K562 (cell line): ENCODE results near the gene TK1. TPM values are rescaled to one million over a fixed set of nuclear protein-coding genes. Genes with fewer than 3 reads are reported as not detected.
A peak's percentile ranks its signal among the peaks of the same experiment; 100 is the strongest.

ENCODE experiments used
- ATAC-seq: fragments of 200-7000 bp; cut with Tn5 transposase; 3 replicates; pipeline ENCODE4 v1.9.1; 2020; ENCODE audit warnings: moderate library complexity
- BruUV-seq: library from RNA; stranded (reverse); fragments of 400-500 nt; replicated peaks from 2 replicates; lab custom pipeline; 2021; lab: Mats Ljungman, UMichigan
- CTCF ChIA-PET: fragments of 300-600 bp; formaldehyde crosslinking; extraction: SDS; loops from one replicate; lab custom pipeline; 2021; ENCODE audit warnings: low intra/inter-chr PET ratio; lab: Yijun Ruan, JAX
- POLR2A ChIA-PET: fragments of 300-600, 350-650 bp; sonication (Branson Sonifier 250); formaldehyde crosslinking; extraction: SDS; loops from one replicate; lab custom pipeline; 2021; ENCODE audit warnings: antibody characterized with exemption, inconsistent platforms; lab: Yijun Ruan, JAX
- DNase-seq, 4 experiments: peaks; one replicate each; pipeline versions ENCODE4 v3.0.0 to v3.0.0-alpha.2; 2011 to 2018; ENCODE audit warnings: low spot score in 3 of 4, mixed read lengths in 3 of 4; ENCODE audit errors: extremely low read depth in 1 of 4
- FAIRE-seq: peaks from 2 replicates; lab custom pipeline; 2011; peaks lifted over from hg19 to GRCh38; lab: Jason Lieb, UNC
- H2AFZ ChIP-seq: 2 replicates; pipeline ENCODE4 v1.6.0; 2011; ENCODE audit warnings: low read depth, low read length, control low read depth, inconsistent platforms
- H3K27ac ChIP-seq: fragments of 200-600 bp; 3 replicates; pipeline ENCODE4 v1.8.0; 2011; ENCODE audit warnings: low read depth, mild to moderate bottlenecking, control low read depth, inconsistent platforms, low read length, moderate library complexity, mixed read lengths; ENCODE audit errors: extremely low read depth
- H3K27me3 ChIP-seq, 2 experiments: fragments of 300-600 bp in 1 of 2; 2 replicates in 1 of 2; 3 replicates in 1 of 2; pipeline versions ENCODE4 v1.6.0 to v1.8.0; 2011; ENCODE audit warnings: inconsistent platforms in 2 of 2, low read length in 2 of 2, mild to moderate bottlenecking in 1 of 2, mixed read lengths in 1 of 2, moderate library complexity in 1 of 2; ENCODE audit not compliant: control insufficient read depth in 2 of 2, insufficient read depth in 2 of 2
- H3K36me3 ChIP-seq: fragments of 300-600 bp; 3 replicates; pipeline ENCODE4 v1.8.0; 2011; ENCODE audit warnings: mild to moderate bottlenecking, low read length, inconsistent platforms; ENCODE audit not compliant: control insufficient read depth, insufficient read depth
- H3K4me1 ChIP-seq, 2 experiments: fragments of 200-600 bp in 1 of 2; replicated peaks in 1 of 2; 2 replicates in 1 of 2; 3 replicates in 1 of 2; pipeline versions ENCODE4 v1.5.1 to v1.8.0; 2011; ENCODE audit warnings: inconsistent platforms in 2 of 2, low read length in 2 of 2, mild to moderate bottlenecking in 1 of 2, mixed read lengths in 1 of 2, moderate library complexity in 1 of 2; ENCODE audit not compliant: control insufficient read depth in 2 of 2, insufficient read depth in 2 of 2
- H3K4me2 ChIP-seq: 2 replicates; pipeline ENCODE4 v1.6.1; 2011; ENCODE audit warnings: low read length, control low read depth, inconsistent platforms, mixed read lengths; ENCODE audit not compliant: insufficient read depth
- H3K4me3 ChIP-seq: fragments of 200-600 bp; sonication (generic), shearing (Covaris generic); 2 replicates; pipeline ENCODE4 v1.5.1; 2016; ENCODE audit warnings: control low read depth, inconsistent platforms
- H3K79me2 ChIP-seq: fragments of 200-600 bp; 3 replicates; pipeline ENCODE4 v1.8.0; 2011; ENCODE audit warnings: low read length, inconsistent platforms; ENCODE audit not compliant: control insufficient read depth, insufficient read depth
- H3K9ac ChIP-seq, 2 experiments: 2 replicates each; pipeline versions ENCODE4 v1.6.0 to v1.6.1; 2011; ENCODE audit warnings: low read depth in 2 of 2, low read length in 2 of 2, control low read depth in 1 of 2, inconsistent platforms in 1 of 2, mild to moderate bottlenecking in 1 of 2, mixed read lengths in 1 of 2; ENCODE audit not compliant: insufficient read depth in 1 of 2
- H3K9me1 ChIP-seq: one replicate; pipeline ENCODE4 v1.6.0; 2011; ENCODE audit warnings: inconsistent platforms, mild to moderate bottlenecking, low read length, moderate library complexity; ENCODE audit not compliant: control insufficient read depth, insufficient read depth
- H3K9me3 ChIP-seq: replicated peaks from 2 replicates; pipeline ENCODE4 v1.5.1; 2011; ENCODE audit warnings: low read depth, low read length, inconsistent platforms; ENCODE audit not compliant: control insufficient read depth, insufficient read depth
- H4K20me1 ChIP-seq: replicated peaks from 2 replicates; pipeline ENCODE4 v1.6.1; 2011; ENCODE audit warnings: low read length, inconsistent platforms, mixed read lengths; ENCODE audit not compliant: control insufficient read depth, insufficient read depth
- CTBP1 ChIP-seq: fragments of 450-650 bp; IDR thresholded peaks from 2 replicates; pipeline ENCODE4 v1.6.1; 2016; ENCODE audit warnings: borderline replicate concordance
- ETV1 ChIP-seq: fragments of 450-650 bp; conservative IDR thresholded peaks from 2 replicates; pipeline ENCODE4 v1.6.1; 2016; ENCODE audit warnings: missing genetic modification characterization, control low read depth, low read depth, missing compliant biosample characterization
- IRF9 ChIP-seq: fragments of 450-650 bp; IDR thresholded peaks from 2 replicates; pipeline ENCODE4 v1.6.1; 2016; ENCODE audit warnings: missing biosample characterization, missing genetic modification characterization
- LCOR ChIP-seq: sonication (generic); formaldehyde crosslinking; IDR thresholded peaks from 2 replicates; pipeline ENCODE4 v1.8.0; 2022; ENCODE audit warnings: mild to moderate bottlenecking, missing genetic modification reagents
- MXD1 ChIP-seq: fragments of 250-450 bp; sonication (Bioruptor Pico); IDR thresholded peaks from 2 replicates; pipeline ENCODE4 v1.8.0; 2021; ENCODE audit warnings: borderline replicate concordance, mild to moderate bottlenecking, moderate library complexity; ENCODE audit not compliant: poor library complexity, severe bottlenecking
- POLR2AphosphoS5 ChIP-seq: IDR thresholded peaks from 2 replicates; pipeline ENCODE4 v1.6.1; 2011; ENCODE audit warnings: mild to moderate bottlenecking, low read depth, low read length, moderate library complexity; ENCODE audit not compliant: control insufficient read depth, insufficient read depth
- RBFOX2 ChIP-seq: fragments of 200-400 bp; formaldehyde crosslinking; IDR thresholded peaks from 2 replicates; pipeline ENCODE4 v1.6.1; 2017; ENCODE audit warnings: low read depth, mild to moderate bottlenecking, low read length, moderate library complexity
- ZNF764 ChIP-seq: fragments of 250-450 bp; sonication (Bioruptor Pico); IDR thresholded peaks from 2 replicates; pipeline ENCODE4 v1.4.0; 2020; ENCODE audit warnings: low read depth, mild to moderate bottlenecking, moderate library complexity
- WGBS: fragments of 100-300 bp; shearing (Covaris generic); methylation state at CpG from one replicate; pipeline ENCODE4 v1.1.6; 2016; ENCODE audit warnings: low coverage, mixed read lengths; ENCODE audit not compliant: insufficient coverage; ENCODE audit errors: missing lambda C conversion rate; 5-methylcytosine and 5-hydroxymethylcytosine counted together
- in situ Hi-C: fragments of 300-500 bp; cut with MboI; formaldehyde crosslinking; loops from 4 replicates; pipeline ENCODE4 v1.15.0; 2018; ENCODE audit warnings: inconsistent platforms, mixed read lengths
- intact Hi-C: fragments of 100-400 bp; cut with micrococcal nuclease; formaldehyde crosslinking; loops from 2 replicates; pipeline ENCODE4 v1.14.2; 2022
- polyA plus RNA-seq, 8 experiments: library from polyadenylated mRNA; depleted of rRNA in 4 of 8; stranded (reverse) in 5 of 8; unstranded in 3 of 8; fragments of >200 nt; fragmentation: Nextera tagmentation in 2 of 8; fragmentation: Illumina TruSeq in 1 of 8; extraction: Ambion mirVana in 2 of 8; extraction: Trizol in 1 of 8; gene quantifications; 2 replicates each; pipeline versions ENCODE4 v1.2.1 to v1.2.3, GENCODE V29; 2011 to 2014; ENCODE audit warnings: inconsistent platforms in 1 of 8, missing spikeins in 1 of 8
- total RNA-seq, 7 experiments: library from RNA; depleted of rRNA in 6 of 7; stranded (reverse); fragments of >200 nt in 6 of 7; fragmentation: Illumina TruSeq in 2 of 7; extraction: Trizol in 2 of 7; gene quantifications; 2 replicates each; pipeline versions ENCODE4 v1.2.1 to v1.2.3, GENCODE V29; 2011 to 2021; ENCODE audit warnings: low replicate concordance in 1 of 7
- TF ChIP-seq, protein P1 (sequence below): sonication (generic); formaldehyde crosslinking; IDR thresholded peaks from 2 replicates; pipeline ENCODE4 v1.8.0; 2022; ENCODE audit warnings: mild to moderate bottlenecking, missing genetic modification reagents

The TK1 gene
- total and polyA plus RNA-seq, 9 of the 15 experiments (the other 6 are each of a cell fraction or from before 2014, with no cell fraction given) = 8.4 to 280 (median 103) TPM

DNA sequence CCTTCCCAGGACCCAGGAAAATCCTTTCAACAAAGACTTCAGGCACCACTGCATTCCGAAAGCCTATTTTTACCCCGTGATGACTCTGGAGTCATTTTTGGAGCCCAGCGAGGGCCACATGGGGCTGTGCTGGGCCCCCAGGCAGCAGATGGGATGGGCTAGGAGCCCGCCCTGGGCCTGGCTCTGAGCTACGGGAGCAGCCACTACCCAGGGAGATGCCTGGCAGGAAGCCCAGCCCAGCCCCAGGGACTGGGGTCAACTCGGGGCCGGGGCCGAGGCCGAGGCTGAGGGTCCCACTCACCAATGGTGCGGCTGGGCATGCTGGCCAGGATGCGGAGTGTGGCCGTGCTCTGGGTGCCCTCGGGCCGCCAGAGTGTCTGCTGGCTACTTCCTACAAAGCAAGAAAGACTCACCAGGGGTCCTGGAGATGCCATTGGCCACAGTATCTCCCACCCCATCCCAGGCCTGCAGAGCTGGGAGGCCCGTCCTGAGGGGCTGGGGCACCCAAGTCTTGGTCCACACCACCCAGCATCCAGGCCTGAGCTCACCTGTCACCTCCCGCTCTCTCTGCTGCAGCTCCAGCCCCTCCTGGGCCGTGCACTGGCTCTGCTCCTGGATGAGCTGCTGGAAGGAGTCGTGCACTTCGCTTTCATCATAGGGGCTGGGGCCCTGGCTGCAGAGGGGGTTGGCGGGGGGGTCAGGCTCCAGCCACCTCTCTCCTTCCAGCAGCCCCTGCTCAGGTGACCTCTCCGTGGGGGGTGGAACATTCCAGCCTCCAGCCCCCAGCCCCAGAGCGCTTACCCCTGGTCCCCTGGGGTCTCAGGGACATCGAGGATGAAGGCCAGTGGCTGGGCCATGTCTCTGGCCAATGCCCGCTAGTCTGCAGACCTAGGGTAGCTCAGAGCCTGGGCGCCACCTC lies 60.6 kb downstream of the TK1 start:
- ATAC-seq (no peak), DNase-seq (peak in 1 of 4 experiments; percentile 10), FAIRE-seq (no peak)
- Histone ChIP-seq H3K9ac (peak overlapping the region; percentile 82 to 95; a peak in 3 of 4 replicates), H3K4me1 (peaks cover 29 to 85% of the 10 kb centered on the region in 2 experiments), H3K4me3 (peak overlapping the region; percentile 98; the same call in 1 of the 2 replicates), H2AFZ (no peak overlapping the region), H3K9me1 (no peaks in the 10 kb centered on the region), H3K27me3 (no peaks in the 10 kb centered on the region), H3K4me2 (peak overlapping the region; percentile 81), H3K27ac (peak overlapping the region; percentile 81), H3K9me3 (no peaks in the 10 kb centered on the region), H4K20me1 (no peaks in the 10 kb centered on the region; the same call in 1 of the 2 replicates), H3K79me2 (peaks cover 89% of the 10 kb centered on the region), H3K36me3 (peaks cover 59% of the 10 kb centered on the region)
- no TSS peak for BruUV-seq
- CTCF ChIA-PET = no interaction called here
- POLR2A ChIA-PET = interaction anchor here (0.7 to 2.2 kb wide), 4 partner anchors 9 to 948 kb away, joined by 3 to 14 read pairs (median 6); partner anchors contain the start of genes AFMID and TK1
- intact Hi-C loops (loop anchor here (5.0 kb wide), 1 partner anchor 41 kb away; the partner anchor contains the start of gene SYNGR2), in situ Hi-C loops (no loop called here)
- TF ChIP-seq ZNF764 (CRISPR knock-in tag) = no peak
- TF ChIP-seq MXD1 = no peak
- TF ChIP-seq RBFOX2 = peak; percentile 10; the same call in 1 of the 2 replicates
- TF ChIP-seq LCOR (CRISPR knock-in tag) = no peak
- TF ChIP-seq, protein P1, sequence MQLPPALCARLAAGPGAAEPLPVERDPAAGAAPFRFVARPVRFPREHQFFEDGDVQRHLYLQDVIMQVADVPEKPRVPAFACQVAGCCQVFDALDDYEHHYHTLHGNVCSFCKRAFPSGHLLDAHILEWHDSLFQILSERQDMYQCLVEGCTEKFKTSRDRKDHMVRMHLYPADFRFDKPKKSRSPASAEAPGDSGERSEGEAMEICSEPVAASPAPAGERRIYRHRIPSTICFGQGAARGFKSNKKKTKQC (CRISPR knock-in tag) = no peak
- TF ChIP-seq POLR2AphosphoS5 = peak; percentile 10; the same call in 1 of the 2 replicates
- no peak for TF ChIP-seq IRF9 (tag)
- no peak for TF ChIP-seq CTBP1
- TF ChIP-seq ETV1 (tag) = no peak
- WGBS = 87% methylated on average over 19 of the region's 25 CpGs
